ENCODE results near the gene TRABD2B. TPM values are rescaled to one million over a fixed set of nuclear protein-coding genes. Genes with fewer than 3 reads are reported as not detected.

The TRABD2B gene
- total RNA-seq, 2 experiments from 2014 or later: not detected

GRCh38 chr1:47725511-47725991 lies 271.6 kb downstream of the TRABD2B start:
- no peaks in the 10 kb centered on the region for H3K4me1 Mint-ChIP-seq
- no peak for DNase-seq
- H3K9me3 Mint-ChIP-seq: no peaks in the 10 kb centered on the region
- peaks cover 38% of the 10 kb centered on the region for H3K27me3 Mint-ChIP-seq
- no peak overlapping the region for H3K4me3 Mint-ChIP-seq
- no peaks in the 10 kb centered on the region for H3K36me3 Mint-ChIP-seq (ENCODE audit: low read depth)
- H3K27ac Mint-ChIP-seq: no peak overlapping the region
- CTCF ChIA-PET: interaction anchor here (0.7 to 1.5 kb wide), 11 partner anchors 8 to 546 kb away, joined by 3 to 10 read pairs (median 4); no protein-coding TSS in a partner anchor
- POLR2A ChIA-PET: no interaction called here

GRCh38 chr1:47725000-47725473 lies 272.1 kb downstream of the TRABD2B start:
- DNase-seq: no peak
- H3K27me3 Mint-ChIP-seq: peaks cover 38% of the 10 kb centered on the region
- no peak overlapping the region for H3K27ac Mint-ChIP-seq
- H3K36me3 Mint-ChIP-seq (ENCODE audit: low read depth): no peaks in the 10 kb centered on the region
- ChIA-PET CTCF (interaction anchor here (1.5 kb wide), 1 partner anchor 293 kb away, joined by 4 read pairs; no protein-coding TSS in a partner anchor), POLR2A (no interaction called here)
- H3K4me3 Mint-ChIP-seq: no peak overlapping the region
- no peaks in the 10 kb centered on the region for H3K4me1 Mint-ChIP-seq
- no peaks in the 10 kb centered on the region for H3K9me3 Mint-ChIP-seq

DNA sequence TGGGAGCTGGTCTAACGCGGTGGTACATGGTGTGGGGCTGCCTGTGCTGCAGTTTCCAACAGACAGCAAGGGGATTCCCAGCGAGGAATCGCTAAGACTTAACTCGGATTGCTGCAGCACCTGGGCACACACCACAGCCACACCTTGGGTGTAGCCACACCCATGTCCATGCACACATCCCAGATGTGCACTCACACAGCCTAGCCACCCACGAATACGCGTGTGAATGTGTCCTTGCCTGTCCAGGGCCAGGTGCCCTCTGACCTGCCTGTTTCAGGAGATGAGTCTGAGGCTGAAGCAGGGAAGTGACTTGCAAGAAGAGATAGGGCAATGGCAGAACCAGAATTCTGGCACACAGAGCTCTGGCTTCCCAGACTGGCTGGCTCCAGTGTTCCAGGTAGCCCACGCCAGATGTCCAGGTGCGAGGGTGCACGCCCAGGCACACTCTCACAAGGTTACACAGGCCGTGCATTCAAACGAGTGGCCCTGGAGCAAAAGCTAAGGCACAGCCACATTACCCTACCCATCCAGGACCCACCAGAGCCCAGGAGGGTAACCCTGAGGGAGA lies 272.7 kb downstream of the TRABD2B start:
- no peak for DNase-seq
- CTCF ChIA-PET: interaction anchor here (1.5 kb wide), 1 partner anchor 292 kb away, joined by 4 read pairs; no protein-coding TSS in a partner anchor
- Mint-ChIP-seq H3K9me3 (no peaks in the 10 kb centered on the region), H3K4me1 (no peaks in the 10 kb centered on the region), H3K27me3 (peaks cover 41% of the 10 kb centered on the region), H3K36me3 (ENCODE audit: low read depth) (no peaks in the 10 kb centered on the region), H3K4me3 (no peak overlapping the region), H3K27ac (no peak overlapping the region)
- POLR2A ChIA-PET: interaction anchor here (0.6 kb wide), 1 partner anchor 473 kb away, joined by 4 read pairs; no protein-coding TSS in a partner anchor

GRCh38 chr1:47722909-47723580 lies 274.1 kb downstream of the TRABD2B start:
- Mint-ChIP-seq H3K27ac (no peak overlapping the region), H3K4me1 (no peaks in the 10 kb centered on the region), H3K36me3 (ENCODE audit: low read depth) (no peaks in the 10 kb centered on the region), H3K27me3 (peaks cover 53% of the 10 kb centered on the region), H3K4me3 (no peak overlapping the region), H3K9me3 (no peaks in the 10 kb centered on the region)
- no peak for DNase-seq
- POLR2A ChIA-PET: no interaction called here
- CTCF ChIA-PET: no interaction called here

DNA sequence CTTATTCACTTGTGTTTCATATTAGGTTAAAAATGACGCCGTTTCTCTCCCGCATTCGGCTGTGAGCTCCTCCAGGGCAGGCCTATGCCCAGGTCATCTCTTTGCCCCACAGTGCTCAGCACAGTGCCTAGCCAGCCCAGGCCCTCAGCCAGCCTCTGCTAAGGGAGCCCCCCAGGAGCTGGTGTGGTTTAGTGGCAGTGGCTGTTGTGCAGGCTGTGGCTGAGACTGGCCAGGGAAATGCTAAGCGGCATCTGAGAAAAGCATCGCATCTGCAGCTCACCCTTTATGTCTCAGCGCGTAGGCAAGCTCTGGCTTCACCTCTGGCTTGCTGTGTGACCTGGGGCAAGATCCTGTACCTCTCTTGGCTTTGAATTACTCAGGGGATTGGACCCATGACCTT lies 275.1 kb downstream of the TRABD2B start:
- CTCF ChIA-PET: interaction anchor here (0.6 kb wide), 1 partner anchor 216 kb away, joined by 3 read pairs; no protein-coding TSS in a partner anchor
- Mint-ChIP-seq H3K4me3 (no peak overlapping the region), H3K9me3 (no peaks in the 10 kb centered on the region), H3K27ac (no peak overlapping the region), H3K36me3 (ENCODE audit: low read depth) (no peaks in the 10 kb centered on the region), H3K4me1 (no peaks in the 10 kb centered on the region), H3K27me3 (peaks cover 54% of the 10 kb centered on the region)
- DNase-seq: no peak
- POLR2A ChIA-PET: no interaction called here

- H3K27me3 Mint-ChIP-seq: peaks cover 53% of the 10 kb centered on the region
- no peaks in the 10 kb centered on the region for H3K36me3 Mint-ChIP-seq (ENCODE audit: low read depth)
- DNase-seq: no peak
- no peaks in the 10 kb centered on the region for H3K4me1 Mint-ChIP-seq
- ChIA-PET CTCF (interaction anchor here (0.5 to 1.0 kb wide), 2 partner anchors 9 to 329 kb away, joined by 3 read pairs; no protein-coding TSS in a partner anchor), POLR2A (no interaction called here)
- H3K4me3 Mint-ChIP-seq: no peak overlapping the region
- H3K9me3 Mint-ChIP-seq: no peaks in the 10 kb centered on the region
- no peak overlapping the region for H3K27ac Mint-ChIP-seq
Observed at GRCh38 chr1:47720111-47720510, 277.1 kb downstream of the TRABD2B start.

GRCh38 chr1:47717341-47717740 lies 279.8 kb downstream of the TRABD2B start:
- ChIA-PET CTCF (interaction anchor here (1.4 to 2.1 kb wide), 3 partner anchors 9 to 281 kb away, joined by 4 to 7 read pairs (median 4); partner anchors contain the start of gene FOXD2), POLR2A (no interaction called here)
- DNase-seq: no peak
- H3K9me3 Mint-ChIP-seq: no peaks in the 10 kb centered on the region
- H3K4me3 Mint-ChIP-seq: no peak overlapping the region
- no peaks in the 10 kb centered on the region for H3K4me1 Mint-ChIP-seq
- H3K27ac Mint-ChIP-seq: no peak overlapping the region
- peaks cover 62% of the 10 kb centered on the region for H3K27me3 Mint-ChIP-seq
- H3K36me3 Mint-ChIP-seq (ENCODE audit: low read depth): no peaks in the 10 kb centered on the region

DNA sequence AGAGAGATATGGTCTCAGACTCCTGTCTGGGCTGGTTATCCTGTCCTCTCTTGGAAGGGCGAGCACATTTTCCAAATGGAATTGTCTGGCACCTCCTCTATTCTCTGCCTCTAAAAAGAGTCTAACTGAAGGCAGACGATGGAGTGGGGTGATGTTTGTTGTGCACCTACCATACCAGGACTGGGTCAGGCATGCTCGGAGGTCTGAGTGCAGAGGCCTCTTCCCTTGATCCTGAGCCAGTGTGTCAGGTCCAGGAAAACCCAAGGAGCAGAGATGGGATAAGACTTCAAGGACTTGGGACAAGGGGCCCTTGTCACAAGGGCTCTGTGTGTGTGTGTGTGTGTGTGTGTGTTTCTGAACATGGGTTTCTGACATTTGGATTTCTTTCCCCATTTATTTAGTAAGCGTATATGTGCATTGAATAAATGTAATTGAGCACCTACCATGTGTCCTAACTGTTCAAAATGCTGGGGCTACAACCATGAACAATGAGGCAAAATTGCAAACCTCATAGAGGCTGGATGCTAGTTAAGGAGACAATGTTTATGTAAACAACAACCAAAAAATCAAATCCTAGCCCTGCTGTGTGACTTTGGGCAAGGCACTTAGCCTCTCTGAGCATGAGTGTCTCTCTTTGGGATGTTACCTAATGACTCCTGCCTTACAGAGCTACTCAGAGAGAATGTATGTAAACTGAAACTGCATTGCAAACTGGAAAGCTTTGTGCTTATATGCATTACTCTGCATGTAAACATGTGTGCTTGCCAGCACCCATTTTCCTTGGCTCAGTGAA lies 283.0 kb downstream of the TRABD2B start:
- peaks cover 76% of the 10 kb centered on the region for H3K27me3 Mint-ChIP-seq
- CTCF ChIA-PET: interaction anchor here (2.1 kb wide), 1 partner anchor 276 kb away, joined by 8 read pairs; the partner anchor contains the start of gene FOXD2
- H3K27ac Mint-ChIP-seq: no peak overlapping the region
- H3K9me3 Mint-ChIP-seq: no peaks in the 10 kb centered on the region
- POLR2A ChIA-PET: no interaction called here
- DNase-seq: no peak
- H3K36me3 Mint-ChIP-seq (ENCODE audit: low read depth): no peaks in the 10 kb centered on the region
- H3K4me3 Mint-ChIP-seq: no peak overlapping the region
- peaks cover 1% of the 10 kb centered on the region for H3K4me1 Mint-ChIP-seq

DNA sequence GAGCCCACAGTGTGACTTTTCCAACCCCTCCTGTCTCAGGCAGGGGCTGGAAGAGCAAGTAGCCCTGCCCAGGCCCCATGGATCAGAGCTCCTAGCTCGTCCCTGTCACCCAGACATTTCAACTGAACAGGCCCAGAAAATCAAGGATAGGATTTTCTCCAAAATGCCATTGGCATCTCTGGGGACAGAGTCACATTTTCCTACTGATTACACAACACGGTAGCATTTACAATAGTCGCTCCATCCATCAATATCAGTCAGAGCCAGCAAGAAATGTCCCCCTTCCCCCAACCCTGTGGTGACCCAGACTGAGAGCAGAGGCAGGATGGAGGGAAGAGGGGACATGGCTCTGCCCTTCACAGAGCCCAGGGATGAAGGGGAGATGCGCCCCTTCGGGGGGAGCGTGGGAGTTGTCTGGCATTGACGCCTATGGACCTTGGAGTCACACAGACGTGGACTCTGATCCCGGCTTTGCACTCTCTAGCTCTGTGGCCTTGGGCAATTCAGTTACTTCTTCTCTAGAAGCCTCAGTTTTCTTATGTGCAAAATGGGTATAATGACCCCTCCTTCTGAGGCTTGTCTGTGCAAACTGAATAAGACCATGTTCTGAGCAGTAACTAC lies 283.7 kb downstream of the TRABD2B start:
- ChIA-PET CTCF (no interaction called here), POLR2A (no interaction called here)
- Mint-ChIP-seq H3K4me1 (peaks cover 1% of the 10 kb centered on the region), H3K36me3 (ENCODE audit: low read depth) (no peaks in the 10 kb centered on the region), H3K27me3 (peaks cover 76% of the 10 kb centered on the region), H3K27ac (no peak overlapping the region), H3K4me3 (no peak overlapping the region), H3K9me3 (no peaks in the 10 kb centered on the region)
- DNase-seq: no peak

GRCh38 chr1:47712596-47713299 lies 284.4 kb downstream of the TRABD2B start:
- no peaks in the 10 kb centered on the region for H3K9me3 Mint-ChIP-seq
- H3K36me3 Mint-ChIP-seq (ENCODE audit: low read depth): no peaks in the 10 kb centered on the region
- H3K27me3 Mint-ChIP-seq: peaks cover 72% of the 10 kb centered on the region
- no peak for DNase-seq
- CTCF ChIA-PET: interaction anchor here (1.1 kb wide), 1 partner anchor 324 kb away, joined by 3 read pairs; no protein-coding TSS in a partner anchor
- no peak overlapping the region for H3K4me3 Mint-ChIP-seq
- POLR2A ChIA-PET: no interaction called here
- peaks cover 3% of the 10 kb centered on the region for H3K4me1 Mint-ChIP-seq
- H3K27ac Mint-ChIP-seq: no peak overlapping the region

DNA sequence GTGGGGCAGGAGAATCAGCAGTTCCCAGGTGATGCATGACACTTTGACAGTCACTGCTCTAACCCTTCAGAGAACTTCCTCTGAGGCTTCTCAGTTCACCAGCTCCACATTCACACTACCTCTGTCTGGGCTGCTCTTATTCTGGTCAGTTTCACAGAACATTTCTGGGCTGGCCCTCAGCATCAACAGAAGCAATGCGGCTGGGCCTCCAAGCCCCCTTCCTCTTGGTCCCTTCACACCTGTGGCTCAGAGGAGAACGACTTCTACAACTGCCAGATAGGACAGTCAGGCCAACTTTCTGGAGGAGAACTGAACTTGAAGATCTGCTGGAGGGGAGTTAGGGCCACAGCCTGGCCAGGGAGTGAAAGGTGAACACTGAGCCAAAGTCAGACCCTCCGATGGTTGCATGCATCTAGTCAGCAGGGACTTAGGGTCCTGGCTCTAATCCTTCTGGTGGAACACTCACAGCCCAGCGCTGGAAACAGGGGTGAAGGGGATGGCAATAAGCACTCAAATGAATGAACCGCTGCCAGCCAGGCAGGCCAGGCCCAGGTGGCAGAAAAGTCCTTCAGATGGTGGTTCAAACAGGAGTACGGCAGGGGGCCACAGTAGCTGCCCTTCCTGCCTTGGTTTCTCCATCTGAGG lies 285.2 kb downstream of the TRABD2B start:
- ChIA-PET CTCF (interaction anchor here (1.0 to 4.4 kb wide), 4 partner anchors 14 to 323 kb away, joined by 3 to 36 read pairs (median 5); partner anchors contain the start of gene FOXD2), POLR2A (no interaction called here)
- no peaks in the 10 kb centered on the region for H3K36me3 Mint-ChIP-seq (ENCODE audit: low read depth)
- H3K4me1 Mint-ChIP-seq: peaks cover 3% of the 10 kb centered on the region
- H3K4me3 Mint-ChIP-seq: no peak overlapping the region
- no peak for DNase-seq
- peaks cover 75% of the 10 kb centered on the region for H3K27me3 Mint-ChIP-seq
- H3K27ac Mint-ChIP-seq: no peak overlapping the region
- no peaks in the 10 kb centered on the region for H3K9me3 Mint-ChIP-seq

Data from activated CD4-positive, alpha-beta T cell treated with anti-CD3 and anti-CD28 coated beads, Interleukin-2, amount 10 ng/mL, durations not matched to agents 7 days and 5 days (primary cell).